ENCODE data around the gene WDR1.

DNA sequence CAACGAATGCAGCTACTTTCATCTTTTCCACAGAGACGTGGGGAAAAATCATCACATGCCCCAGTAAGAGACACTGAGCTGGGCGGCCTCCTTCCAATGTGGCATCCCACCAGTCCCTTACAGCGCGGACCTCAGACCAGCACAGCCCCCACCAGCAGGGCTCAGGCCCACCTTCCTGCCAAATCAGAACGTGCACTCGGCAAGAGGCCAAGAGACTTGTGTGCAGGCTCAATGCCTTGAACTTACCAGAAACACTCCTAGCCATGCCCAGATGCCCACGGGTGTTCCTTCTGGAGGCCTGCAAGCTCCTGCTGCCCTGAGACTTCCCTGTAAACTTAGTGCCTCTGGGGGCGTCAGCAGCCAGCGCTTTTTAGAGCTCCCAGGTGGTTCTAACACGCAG, 31.2 kb downstream of the WDR1 start:
- TF ChIP-seq, protein P1, sequence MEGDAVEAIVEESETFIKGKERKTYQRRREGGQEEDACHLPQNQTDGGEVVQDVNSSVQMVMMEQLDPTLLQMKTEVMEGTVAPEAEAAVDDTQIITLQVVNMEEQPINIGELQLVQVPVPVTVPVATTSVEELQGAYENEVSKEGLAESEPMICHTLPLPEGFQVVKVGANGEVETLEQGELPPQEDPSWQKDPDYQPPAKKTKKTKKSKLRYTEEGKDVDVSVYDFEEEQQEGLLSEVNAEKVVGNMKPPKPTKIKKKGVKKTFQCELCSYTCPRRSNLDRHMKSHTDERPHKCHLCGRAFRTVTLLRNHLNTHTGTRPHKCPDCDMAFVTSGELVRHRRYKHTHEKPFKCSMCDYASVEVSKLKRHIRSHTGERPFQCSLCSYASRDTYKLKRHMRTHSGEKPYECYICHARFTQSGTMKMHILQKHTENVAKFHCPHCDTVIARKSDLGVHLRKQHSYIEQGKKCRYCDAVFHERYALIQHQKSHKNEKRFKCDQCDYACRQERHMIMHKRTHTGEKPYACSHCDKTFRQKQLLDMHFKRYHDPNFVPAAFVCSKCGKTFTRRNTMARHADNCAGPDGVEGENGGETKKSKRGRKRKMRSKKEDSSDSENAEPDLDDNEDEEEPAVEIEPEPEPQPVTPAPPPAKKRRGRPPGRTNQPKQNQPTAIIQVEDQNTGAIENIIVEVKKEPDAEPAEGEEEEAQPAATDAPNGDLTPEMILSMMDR (IDR thresholded peaks at IDR 0.05; ENCODE audit: low read depth, low read length, poor library complexity, severe bottlenecking) = no peak
- no peak for TF ChIP-seq EZH2phosphoT487 (IDR thresholded peaks at IDR 0.05; ENCODE audit: borderline replicate concordance, low read length)

All from DOHH2 (cell line).